Right cardiac atrium (tissue), 5 donors: ENCODE results near the gene RAB13. TPM values are rescaled to one million over a fixed set of nuclear protein-coding genes. Genes with fewer than 3 reads are reported as not detected.
"Not testable (repeated sequence)": the region's sequence is repeated elsewhere in the genome, so short reads cannot be mapped to it uniquely, and the experiment has no call there.

Experiments used
- ATAC-seq, 2 donors: fragments of 200-7000 bp; cut with Tn5 transposase; one replicate each; pipeline versions ENCODE4 v1.8.0 to v1.9.1; 2020; ENCODE audit warnings: moderate library complexity in 2 of 2, mild to moderate bottlenecking in 1 of 2
- DNase-seq, 3 donors: peaks; one replicate each; pipeline ENCODE4 v3.0.0-alpha.2; 2020
- H3K27ac ChIP-seq: one replicate; pipeline ENCODE4 v1.5.1; 2013; ENCODE audit warnings: mild to moderate bottlenecking, low read length, control low read depth, moderate library complexity
- H3K27me3 ChIP-seq: one replicate; pipeline ENCODE4 v1.6.1; 2013; ENCODE audit not compliant: control insufficient read depth, insufficient read depth
- H3K4me1 ChIP-seq: one replicate; pipeline ENCODE4 v1.6.1; 2013; ENCODE audit warnings: low read length; ENCODE audit not compliant: control insufficient read depth, insufficient read depth
- H3K4me3 ChIP-seq: one replicate; pipeline ENCODE4 v1.5.1; 2013; ENCODE audit warnings: low read length, control low read depth
- H3K9me3 ChIP-seq: one replicate; pipeline ENCODE4 v1.6.1; 2013; ENCODE audit warnings: low read length; ENCODE audit not compliant: control insufficient read depth
- WGBS: extraction: QIAGEN DNeasy Blood & Tissue Kit; methylation state at CpG from one replicate; pipeline ENCODE4 v1.1.7; 2013; 5-methylcytosine and 5-hydroxymethylcytosine counted together
- intact Hi-C, 4 donors: fragments of 100-400 bp; cut with DNase I; formaldehyde crosslinking; loops; one replicate each; pipeline versions ENCODE4 v1.11.0 to v1.14.0; 2022 to 2023
- long read RNA-seq, 4 donors: library from polyadenylated mRNA; unstranded; transcript quantifications; one replicate each; pipeline ENCODE4 v2.0.0, GENCODE V29; 2020 to 2021
- polyA plus RNA-seq: library from polyadenylated mRNA; stranded (reverse); fragments of 200-250 nt; gene quantifications from one replicate; pipeline ENCODE4 v1.2.3, GENCODE V29; 2013
- total RNA-seq, 4 donors: library from RNA; stranded (reverse); fragmentation: NEBNext Ultra II Directional; extraction: Animal tissue kit (Norgen Biotek cat#: 25700); gene quantifications; one replicate each; pipeline ENCODE4 v1.2.1, GENCODE V29; 2021
- donor health status: healthy with polysubstance abuse.
- donor health status: DM: no; HTN: yes; CAD: no.
- donor health status: DM: no; HTN: no; CAD: no.
- donor health status: DM: no; HTN: yes; CAD: no; lungs with severe emphysema.
- donor health status: DM: yes; HTN: yes; CAD: no.

Gene RAB13
- 10 to 100 TPM; 62.2 to 78.2 (median 69.5) TPM for total RNA-seq
- polyA plus RNA-seq, result 103 TPM
- long read RNA-seq, donor 1, transcript RAB13-201 (8 exons, 1,176 nt), result major isoform, 79 of 79 reads
- long read RNA-seq, donor 1, partial matches to known transcripts, result 0 of 79 reads
- long read RNA-seq, donor 1, other reads (novel, unspliced or antisense), result 0 of 79 reads
- long read RNA-seq, donor 2, transcript RAB13-201 (8 exons, 1,176 nt), result major isoform, 35 of 37 reads
- long read RNA-seq, donor 2, partial matches to known transcripts, result 0 of 37 reads
- long read RNA-seq, donor 2, other reads (novel, unspliced or antisense), result 2 of 37 reads
- long read RNA-seq, donor 3, transcript RAB13-201 (8 exons, 1,176 nt), result major isoform, 36 of 40 reads
- long read RNA-seq, donor 3, partial matches to known transcripts, result 0 of 40 reads
- long read RNA-seq, donor 3, other reads (novel, unspliced or antisense), result 2 of 40 reads
- long read RNA-seq, donor 4, transcript RAB13-201 (8 exons, 1,176 nt), result major isoform, 29 of 29 reads
- long read RNA-seq, donor 4, partial matches to known transcripts, result 0 of 29 reads
- long read RNA-seq, donor 4, other reads (novel, unspliced or antisense), result 0 of 29 reads

DNA sequence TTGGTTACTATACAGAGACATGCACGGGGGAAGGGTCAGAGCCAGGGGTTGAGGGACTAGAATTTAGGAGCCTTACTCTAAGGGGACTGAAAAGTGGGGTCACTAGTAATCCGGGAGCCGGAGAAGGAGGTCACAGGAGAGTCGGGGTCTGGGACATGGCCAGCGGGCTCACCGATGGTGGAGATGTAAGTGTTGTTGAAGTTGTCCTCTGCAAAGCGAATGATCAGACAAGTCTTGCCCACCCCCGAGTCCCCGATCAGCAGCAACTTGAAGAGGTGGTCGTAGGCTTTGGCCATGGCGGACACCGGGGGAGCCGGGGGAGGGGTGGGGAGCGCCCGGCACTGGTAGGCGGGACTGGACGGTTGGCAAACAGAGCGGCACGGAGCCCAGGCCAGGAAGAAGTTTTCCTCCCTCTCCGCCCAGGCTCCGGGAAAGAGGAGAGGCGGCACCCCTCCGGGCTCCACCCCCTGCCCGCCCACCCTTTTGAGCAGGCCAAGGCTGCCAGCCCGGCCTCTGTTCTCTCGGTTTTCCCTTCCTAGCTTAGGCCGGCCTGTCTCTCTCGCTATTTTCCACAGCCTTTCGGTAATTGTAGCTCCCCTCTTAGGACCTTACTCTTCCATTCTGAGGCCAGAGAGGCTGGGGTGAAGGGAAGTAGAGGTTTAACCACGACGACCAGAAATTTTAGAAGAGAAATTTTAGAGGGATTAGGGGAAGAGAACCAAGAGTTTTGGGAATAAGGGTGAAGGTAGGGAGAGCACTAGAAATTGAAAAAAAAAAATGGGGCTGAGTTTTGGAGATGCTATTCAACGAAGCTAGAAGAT, at the start of gene RAB13:
RAB13 (minus strand) TSS at position 399 of the 821 bp plus-strand sequence; CDS start at position 296, 103 bp downstream.
- peak within 1 kb of the TSS; percentile 98 for H3K27ac ChIP-seq
- peak; percentile 92 to 96 (median 94) for DNase-seq
- no peaks in the 10 kb centered on the region for H3K9me3 ChIP-seq
- WGBS, result 2% methylated on average over 32 of the region's 32 CpGs
- H3K4me3 ChIP-seq, result peak within 1 kb of the TSS; percentile 60
- ATAC-seq, result peak; percentile 90 to 92
- H3K27me3 ChIP-seq, result no peaks in the 10 kb centered on the region
- H3K4me1 ChIP-seq, result peaks cover 3% of the 10 kb centered on the region
- intact Hi-C loops, result loop anchor here (2.0 to 10.0 kb wide), 5 partner anchors 189 to 311 kb away; partner anchors contain the start of genes NPR1 (in 4 of the 4) and ILF2 (in 2 of the 4)

DNA sequence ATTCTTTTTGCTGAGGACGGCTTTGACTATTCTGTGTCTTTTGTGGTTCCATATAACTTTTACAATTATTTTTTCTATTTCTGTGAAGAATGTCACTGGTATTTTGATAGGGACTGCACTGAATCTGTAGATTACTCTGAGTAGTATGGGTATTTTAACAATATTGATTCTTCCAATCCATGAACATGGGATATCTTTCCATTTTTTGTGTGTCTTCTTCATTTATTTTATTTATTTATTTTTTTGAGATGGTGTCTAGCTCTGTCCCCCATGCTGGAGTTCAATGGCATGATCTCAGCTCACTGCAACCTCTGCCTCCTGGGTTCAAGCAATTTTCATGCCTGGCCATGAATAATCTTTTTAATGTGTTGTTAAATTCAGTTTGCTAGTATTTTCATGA, 47.6 kb upstream of the RAB13 start:
- H3K4me3 ChIP-seq, H3K27ac ChIP-seq, H3K9me3 ChIP-seq, ATAC-seq, H3K27me3 ChIP-seq, DNase-seq, intact Hi-C loops, H3K4me1 ChIP-seq: not testable (repeated sequence)
- 98% methylated on average over 1 of the region's 1 CpG for WGBS

DNA sequence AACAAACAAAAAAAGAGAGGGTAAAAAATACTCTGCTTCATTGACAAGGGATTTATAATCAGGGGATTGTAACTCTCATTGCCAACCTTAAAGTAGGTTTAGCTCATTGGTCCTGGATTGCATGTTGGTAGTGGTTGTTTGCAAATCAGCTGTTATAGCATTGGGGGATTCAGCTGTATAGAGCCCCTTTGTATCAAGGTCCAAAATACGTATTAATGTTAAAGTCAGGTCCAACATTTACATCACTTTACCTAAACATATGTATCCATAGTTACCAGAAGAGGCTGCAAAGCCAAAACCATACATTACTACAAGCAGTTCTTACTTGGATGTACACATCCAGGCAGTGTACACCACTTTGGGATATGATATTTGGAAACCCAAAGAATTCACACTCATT, 33.8 kb upstream of the RAB13 start:
- H3K9me3 ChIP-seq, result no peaks in the 10 kb centered on the region
- no peak overlapping the region for H3K27ac ChIP-seq
- intact Hi-C loops, result no loop called here
- no peak overlapping the region for H3K4me3 ChIP-seq
- no peaks in the 10 kb centered on the region for H3K4me1 ChIP-seq
- no peaks in the 10 kb centered on the region for H3K27me3 ChIP-seq
- 93% methylated on average over 1 of the region's 1 CpG for WGBS
- ATAC-seq (no peak), DNase-seq (no peak)

DNA sequence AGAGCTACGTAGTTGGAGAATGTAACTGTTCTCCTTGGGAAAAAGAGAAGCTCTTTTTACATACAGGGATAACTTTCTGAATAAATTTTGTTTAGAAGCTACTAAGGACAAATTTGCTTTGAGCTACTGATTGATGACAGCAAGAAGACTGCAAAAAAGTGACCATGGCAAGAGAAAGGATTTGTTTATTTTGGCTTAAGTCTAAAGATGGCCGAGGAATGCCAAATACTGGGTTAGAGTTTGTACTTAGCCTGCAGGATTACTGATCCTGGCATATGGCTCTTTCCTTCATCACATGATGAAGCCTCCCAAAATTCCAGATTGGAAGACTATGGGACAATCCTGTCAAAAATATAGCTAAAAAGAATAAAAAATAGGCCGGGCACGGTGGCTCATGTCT, 33.1 kb upstream of the RAB13 start:
- Histone ChIP-seq H3K4me3 (no peak overlapping the region), H3K4me1 (no peaks in the 10 kb centered on the region), H3K27me3 (no peaks in the 10 kb centered on the region), H3K9me3 (no peaks in the 10 kb centered on the region), H3K27ac (no peak overlapping the region)
- no peak for DNase-seq
- intact Hi-C loops, result no loop called here
- no peak for ATAC-seq
- 71% methylated on average over 4 of the region's 4 CpGs for WGBS

DNA sequence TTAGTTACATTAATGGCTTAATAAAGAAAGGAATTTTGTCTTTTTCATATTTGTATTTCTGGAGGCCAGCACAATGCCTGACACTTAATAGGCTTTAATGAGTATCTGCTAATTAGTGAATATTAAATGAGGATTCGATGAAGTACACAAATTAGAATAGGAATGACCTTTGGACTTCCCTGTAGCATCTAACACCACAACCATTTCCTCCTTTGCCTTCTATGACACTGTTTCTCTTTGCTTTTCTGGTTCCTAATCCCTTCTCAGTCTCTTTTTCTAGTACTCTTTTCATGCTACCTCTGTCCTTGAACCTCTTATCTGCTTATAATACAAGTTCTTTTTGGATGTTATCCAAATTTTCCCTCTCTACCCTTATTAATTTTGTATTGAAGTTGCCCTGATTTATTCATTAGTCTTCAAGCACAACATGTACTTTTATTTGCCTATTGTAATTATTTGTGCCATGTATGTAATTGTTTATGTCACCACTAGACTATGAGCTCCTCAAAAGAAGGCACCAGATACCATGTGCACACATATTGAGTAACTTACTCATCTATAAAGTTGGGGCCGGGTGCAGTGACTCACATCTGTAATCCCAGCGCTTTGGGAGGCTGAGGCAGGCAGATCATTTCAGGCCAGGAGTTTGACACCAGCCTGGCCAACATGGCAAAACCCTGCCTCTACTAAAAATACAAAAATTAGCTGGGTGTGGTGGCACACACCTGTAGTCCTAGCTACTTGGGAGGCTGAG, 28.2 kb upstream of the RAB13 start:
- no peak for ATAC-seq
- Histone ChIP-seq H3K9me3 (no peaks in the 10 kb centered on the region), H3K27ac (no peak overlapping the region), H3K4me3 (no peak overlapping the region), H3K27me3 (no peaks in the 10 kb centered on the region), H3K4me1 (no peaks in the 10 kb centered on the region)
- intact Hi-C loops, result no loop called here
- WGBS, result 80% methylated on average over 3 of the region's 3 CpGs
- no peak for DNase-seq

DNA sequence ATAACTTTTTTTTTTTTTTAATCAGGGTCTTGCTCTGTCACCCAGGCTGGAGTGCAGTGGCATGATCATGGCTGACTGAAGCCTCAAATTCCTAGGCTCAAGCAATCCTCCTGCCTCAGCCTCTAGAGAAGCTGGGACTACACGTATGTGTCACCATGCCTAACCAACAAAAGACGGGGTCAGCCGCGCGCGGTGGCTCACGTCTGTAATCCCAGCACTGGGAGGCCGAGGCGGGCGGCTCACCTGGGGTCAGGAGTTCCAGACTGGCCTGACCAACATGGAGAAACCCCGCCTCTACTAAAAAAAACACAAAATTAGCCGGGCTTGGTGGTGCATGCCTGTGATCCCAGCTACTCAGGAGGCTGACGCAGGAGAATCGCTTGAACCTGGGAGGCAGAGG, 26.4 kb upstream of the RAB13 start:
- H3K9me3 ChIP-seq, H3K4me1 ChIP-seq, H3K4me3 ChIP-seq, H3K27me3 ChIP-seq, ATAC-seq, DNase-seq, H3K27ac ChIP-seq, intact Hi-C loops: not testable (repeated sequence)
- 94% methylated on average over 14 of the region's 14 CpGs for WGBS

DNA sequence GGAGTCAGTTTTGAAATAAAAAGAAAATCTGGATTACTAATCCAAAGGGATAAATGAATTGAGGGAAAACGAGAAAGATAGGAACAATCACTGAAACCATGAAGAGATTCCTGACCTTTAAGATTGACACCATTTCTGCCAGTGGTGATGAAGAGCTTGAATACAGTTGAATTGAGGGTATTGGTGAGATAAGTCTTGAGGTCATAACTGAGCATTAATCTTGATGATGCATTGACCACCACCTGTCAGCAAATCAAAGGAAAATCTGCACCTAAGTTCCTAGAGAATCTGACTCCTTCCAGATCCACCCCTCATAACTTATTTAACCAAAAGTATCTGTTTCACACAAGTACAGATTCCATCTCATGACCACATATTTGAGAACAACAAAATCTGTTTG, 26.0 kb upstream of the RAB13 start:
- Histone ChIP-seq H3K9me3 (no peaks in the 10 kb centered on the region), H3K4me1 (no peaks in the 10 kb centered on the region), H3K27me3 (no peaks in the 10 kb centered on the region), H3K4me3 (no peak overlapping the region), H3K27ac (no peak overlapping the region)
- 63% methylated on average over 1 of the region's 1 CpG for WGBS
- ATAC-seq, result no peak
- DNase-seq, result no peak
- intact Hi-C loops, result no loop called here

DNA sequence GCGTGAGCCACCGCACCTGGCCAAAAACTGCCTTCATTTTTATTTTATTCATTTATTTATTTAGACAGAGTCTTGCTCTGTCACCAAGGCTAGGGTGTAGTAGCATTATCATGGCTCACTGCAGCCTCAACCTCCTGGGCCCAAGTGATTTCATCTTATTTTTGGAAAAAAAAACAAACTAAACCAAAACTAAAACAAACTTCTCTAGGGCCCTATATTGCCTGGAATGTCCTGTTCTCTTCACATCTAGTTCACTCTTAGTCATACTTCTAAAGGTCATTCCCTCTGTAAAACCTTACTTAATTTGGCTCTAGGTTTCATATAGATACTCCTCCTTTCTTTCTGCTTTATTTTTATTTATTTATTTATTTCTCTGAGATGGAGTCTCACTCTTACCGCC, 20.0 kb upstream of the RAB13 start:
- DNase-seq (no peak), ATAC-seq (peak in 1 of 2 donors; percentile 45)
- Histone ChIP-seq H3K27me3 (no peaks in the 10 kb centered on the region), H3K4me1 (no peaks in the 10 kb centered on the region), H3K27ac (no peak overlapping the region), H3K9me3 (no peaks in the 10 kb centered on the region), H3K4me3 (no peak overlapping the region)
- intact Hi-C loops, result no loop called here
- 90% methylated on average over 3 of the region's 3 CpGs for WGBS

DNA sequence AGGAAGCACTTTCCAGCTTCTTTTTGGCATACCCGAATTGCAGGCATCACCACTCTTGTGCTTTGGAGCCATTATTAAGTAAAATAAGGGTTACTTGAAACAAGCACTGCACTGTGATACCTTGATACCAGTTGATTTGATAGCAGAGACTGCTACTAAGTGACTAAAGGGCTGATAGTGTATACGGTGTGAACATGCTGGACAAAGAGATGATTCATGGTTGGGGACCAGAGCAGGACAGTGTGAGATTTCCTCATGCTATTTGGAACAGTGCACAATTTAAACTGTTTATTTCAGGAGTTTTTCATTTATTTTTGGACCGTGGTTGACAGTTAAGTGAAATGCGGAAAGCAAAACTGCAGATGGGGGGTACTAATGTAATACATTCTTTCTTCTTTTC, 14.3 kb upstream of the RAB13 start:
- DNase-seq (no peak), ATAC-seq (no peak)
- 72% methylated on average over 4 of the region's 4 CpGs for WGBS
- Histone ChIP-seq H3K27me3 (no peaks in the 10 kb centered on the region), H3K4me1 (no peaks in the 10 kb centered on the region), H3K9me3 (no peaks in the 10 kb centered on the region), H3K27ac (no peak overlapping the region), H3K4me3 (no peak overlapping the region)
- intact Hi-C loops, result no loop called here

DNA sequence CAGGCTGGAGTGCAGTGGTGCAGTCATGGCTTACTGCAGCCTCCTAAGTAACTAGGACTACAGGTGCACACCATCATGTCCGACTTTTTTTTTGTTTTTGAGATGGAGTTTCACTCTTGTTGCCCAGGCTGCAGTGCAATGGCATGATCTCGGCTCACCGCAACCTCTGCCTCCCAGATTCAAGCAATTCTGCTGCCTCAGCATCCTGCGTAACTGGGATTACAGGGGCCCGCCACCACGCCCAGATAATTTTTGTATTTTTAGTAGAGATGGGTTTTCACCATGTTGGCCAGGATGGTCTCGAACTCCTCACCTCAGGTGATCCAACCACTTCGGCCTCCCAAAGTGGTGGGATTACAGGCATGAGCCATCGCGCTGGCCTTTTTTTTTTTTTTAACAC, 10.7 kb upstream of the RAB13 start:
- H3K4me3 ChIP-seq, H3K9me3 ChIP-seq, H3K27ac ChIP-seq, intact Hi-C loops, ATAC-seq, DNase-seq, H3K27me3 ChIP-seq, H3K4me1 ChIP-seq: not testable (repeated sequence)
- 95% methylated on average over 10 of the region's 10 CpGs for WGBS
